A204.1 (cell line): ENCODE data around the gene SRGAP2C.
"Not testable (repeated sequence)": the region's sequence is repeated elsewhere in the genome, so short reads cannot be mapped to it uniquely, and the experiment has no call there.

Experiments used
- FAIRE-seq: peaks from 2 replicates; lab custom pipeline; 2012; peaks lifted over from hg19 to GRCh38; lab: Jason Lieb, UNC

Gene SRGAP2C

DNA sequence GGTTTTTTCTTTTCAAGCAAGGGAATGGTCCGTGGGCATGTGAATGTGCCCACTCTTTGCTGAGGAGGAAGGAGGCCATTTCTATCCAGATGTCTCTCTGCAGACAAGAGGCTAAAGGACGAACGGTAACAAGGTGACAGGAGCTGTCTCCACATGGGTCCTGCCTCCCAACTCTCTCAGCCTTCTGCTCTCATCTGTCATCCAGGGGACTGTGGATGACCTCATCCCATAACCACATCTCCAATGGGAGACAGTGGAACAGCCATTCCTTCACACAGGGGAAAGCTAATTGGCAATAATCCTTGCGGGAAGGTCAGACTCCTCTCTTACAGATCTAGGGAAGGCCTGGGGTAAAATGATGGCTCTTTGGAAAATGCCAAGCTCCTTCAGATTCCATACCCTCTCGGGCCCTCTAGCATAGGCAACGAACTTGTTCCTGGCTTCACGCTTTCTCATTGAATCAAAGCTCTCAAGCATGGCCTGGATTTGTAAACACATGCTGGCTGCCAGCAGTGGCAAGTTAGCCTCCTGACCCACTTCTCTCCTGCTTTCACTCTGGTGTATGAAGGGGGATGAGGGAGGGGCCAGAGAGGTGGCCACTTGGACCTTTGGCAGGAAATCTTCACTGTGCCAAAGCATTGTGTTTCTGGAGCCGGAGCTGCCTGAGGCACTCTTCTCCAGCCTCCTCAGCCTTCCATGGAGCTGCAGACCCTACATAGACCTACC is 201.0 kb downstream of the SRGAP2C start:
- not testable (repeated sequence) for FAIRE-seq

DNA sequence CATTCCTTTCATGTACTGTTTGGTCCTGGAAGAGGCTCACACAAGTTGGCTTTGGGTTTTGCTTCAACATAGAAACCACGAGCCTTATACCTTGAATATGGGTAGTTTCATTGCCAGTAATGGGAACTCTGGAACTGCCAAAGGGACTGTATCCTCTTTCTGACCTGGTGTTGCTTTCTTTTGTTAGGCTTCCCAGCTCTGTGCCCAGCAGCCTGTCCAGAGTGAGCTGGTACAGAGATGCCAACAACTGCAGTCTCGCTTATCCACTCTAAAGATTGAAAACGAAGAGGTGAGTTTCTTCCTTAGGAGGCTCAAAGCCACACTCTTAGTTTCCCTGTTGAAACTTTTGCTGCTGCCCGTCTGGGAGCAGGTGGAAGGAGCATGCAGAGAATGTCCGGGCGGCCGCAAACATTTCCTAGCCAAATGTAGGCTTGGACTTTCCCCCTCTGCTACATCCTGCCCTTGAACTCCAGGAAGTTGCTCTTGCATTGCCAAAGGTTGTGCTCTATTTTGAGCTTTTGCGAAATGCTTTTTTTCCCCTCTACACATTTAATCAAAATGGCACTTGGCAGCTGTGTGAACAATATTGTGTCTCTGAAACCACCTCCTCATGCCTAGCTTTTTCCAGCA is 201.7 kb downstream of the SRGAP2C start:
- FAIRE-seq: not testable (repeated sequence)

DNA sequence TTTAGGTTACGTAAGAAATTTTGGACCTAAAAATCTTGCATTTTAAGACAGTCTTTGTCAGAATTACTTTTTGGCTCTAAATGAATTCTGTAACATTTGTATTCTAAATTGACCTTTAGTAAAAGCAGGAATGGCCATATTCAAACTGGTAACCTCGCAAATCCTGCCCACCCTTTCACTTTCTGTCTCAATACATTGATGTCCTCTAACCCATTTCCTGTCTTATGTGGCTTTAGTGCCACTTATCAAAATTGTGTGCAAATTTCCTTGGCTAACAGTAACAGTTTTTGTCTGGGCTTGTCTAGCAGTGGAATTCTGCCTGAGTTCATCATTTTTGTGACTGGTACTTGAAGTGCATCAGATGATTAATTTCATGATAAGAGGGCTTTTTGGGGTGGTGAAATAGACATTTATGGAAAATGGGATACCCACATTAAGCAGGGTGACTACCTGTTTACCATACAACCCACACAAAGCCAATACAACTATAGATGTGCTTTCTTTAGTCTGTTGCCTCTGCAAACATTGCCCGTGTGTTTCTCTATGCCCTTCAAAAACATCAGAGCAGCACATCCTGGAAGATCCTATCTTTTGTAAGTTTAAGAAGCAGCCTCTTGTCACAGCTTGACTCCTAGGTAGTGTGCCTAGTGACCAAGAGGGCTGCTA is 205.3 kb downstream of the SRGAP2C start:
- FAIRE-seq: not testable (repeated sequence)

DNA sequence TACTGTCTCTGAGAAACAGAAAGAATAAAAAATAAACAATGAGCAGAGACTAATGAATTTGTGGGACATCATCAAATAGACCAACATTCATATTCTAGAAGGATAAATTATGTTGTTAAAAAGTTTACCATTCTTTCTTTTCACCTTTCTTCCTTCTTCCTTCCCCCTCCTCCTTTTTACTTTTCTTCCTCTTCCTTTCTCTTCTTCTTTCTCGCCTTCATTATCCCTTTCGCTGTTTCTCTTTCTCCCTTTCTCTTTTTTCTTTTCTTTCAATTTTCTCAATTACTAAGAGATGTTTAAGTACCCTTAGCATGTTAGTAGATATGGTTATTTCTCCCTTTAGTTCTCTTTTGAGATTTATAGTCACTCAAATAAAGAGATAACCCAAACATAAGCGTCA is 207.4 kb downstream of the SRGAP2C start:
- FAIRE-seq: not testable (repeated sequence)

DNA sequence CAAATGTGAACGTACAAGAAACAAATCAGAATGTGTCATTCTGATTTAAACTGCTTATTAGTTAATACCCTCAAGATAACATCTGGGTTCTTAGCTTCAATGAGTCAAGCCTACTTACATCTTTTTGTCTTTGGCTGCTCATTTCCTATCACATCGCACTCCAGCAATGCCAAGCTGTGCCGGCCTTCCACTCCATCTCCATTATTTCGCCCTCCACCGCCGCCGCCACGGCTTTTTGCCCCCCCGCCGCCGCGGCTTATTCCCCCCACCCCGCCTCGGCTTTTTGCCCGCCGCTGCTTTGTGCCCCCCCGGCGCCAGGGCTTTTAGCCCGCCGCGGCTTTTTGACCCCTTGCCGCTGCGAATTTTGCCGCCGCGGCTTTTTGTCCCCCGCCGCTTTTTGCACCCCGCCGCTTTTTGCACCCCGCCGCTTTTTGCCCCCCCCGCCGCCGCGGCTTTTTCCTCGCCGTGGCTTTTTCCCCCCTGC is 211.0 kb downstream of the SRGAP2C start:
- not testable (repeated sequence) for FAIRE-seq

DNA sequence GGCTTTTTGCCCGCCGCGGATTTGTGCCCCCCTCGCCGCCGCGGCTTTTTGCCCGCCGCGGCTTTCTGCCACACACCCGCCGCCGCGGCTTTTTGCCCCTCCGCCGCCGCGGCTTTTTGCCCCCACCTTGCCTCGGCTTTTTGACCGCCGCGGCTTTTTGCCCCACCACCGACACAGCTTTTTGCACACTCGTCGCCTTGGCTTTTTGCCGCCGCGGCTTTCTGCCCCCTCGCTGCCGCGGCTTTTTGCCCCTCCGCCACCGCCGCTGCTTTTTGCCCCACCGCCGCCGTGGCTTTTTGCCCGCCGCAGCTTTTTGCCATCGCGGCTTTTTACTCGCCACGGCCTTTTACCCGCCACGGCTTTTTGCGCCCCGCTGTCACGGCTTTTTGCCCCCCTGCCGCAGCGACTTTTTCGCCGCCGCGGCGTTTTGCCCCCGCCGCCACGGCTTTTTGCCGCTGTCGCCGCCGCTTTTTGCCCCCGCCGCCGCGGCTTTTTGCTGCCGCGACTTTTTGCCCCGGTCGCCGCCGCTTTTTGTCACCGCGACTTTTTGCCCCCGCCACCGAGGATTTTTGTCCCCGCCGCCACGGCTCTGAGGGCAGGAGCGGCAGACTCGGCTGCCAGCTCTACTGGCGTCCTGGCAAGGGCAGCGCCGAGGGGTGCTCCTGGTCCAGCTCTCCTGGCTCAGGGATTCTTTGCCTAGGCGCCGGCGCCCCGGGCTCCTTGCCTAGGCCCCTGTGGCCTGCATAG is 211.7 kb downstream of the SRGAP2C start:
- FAIRE-seq: not testable (repeated sequence)

DNA sequence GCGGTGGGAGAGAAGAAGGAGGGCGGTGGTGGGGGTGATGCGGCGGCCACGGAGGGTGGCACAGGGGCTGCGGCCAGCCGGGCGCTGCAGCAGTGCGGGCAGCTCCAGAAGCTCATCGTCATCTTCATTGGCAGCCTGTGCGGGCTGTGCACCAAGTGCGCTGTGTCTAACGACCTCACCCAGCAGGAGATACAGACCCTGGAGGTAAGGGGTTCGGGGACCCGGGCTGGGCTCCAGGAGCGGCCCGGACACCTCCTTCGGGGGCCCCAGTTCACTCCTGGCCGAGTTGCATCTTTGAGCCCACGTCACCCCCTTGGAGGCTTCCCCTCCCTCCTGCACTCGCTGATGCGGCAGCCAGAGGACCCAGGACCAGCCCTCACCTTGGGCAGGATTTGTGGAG is 212.3 kb downstream of the SRGAP2C start:
- not testable (repeated sequence) for FAIRE-seq

DNA sequence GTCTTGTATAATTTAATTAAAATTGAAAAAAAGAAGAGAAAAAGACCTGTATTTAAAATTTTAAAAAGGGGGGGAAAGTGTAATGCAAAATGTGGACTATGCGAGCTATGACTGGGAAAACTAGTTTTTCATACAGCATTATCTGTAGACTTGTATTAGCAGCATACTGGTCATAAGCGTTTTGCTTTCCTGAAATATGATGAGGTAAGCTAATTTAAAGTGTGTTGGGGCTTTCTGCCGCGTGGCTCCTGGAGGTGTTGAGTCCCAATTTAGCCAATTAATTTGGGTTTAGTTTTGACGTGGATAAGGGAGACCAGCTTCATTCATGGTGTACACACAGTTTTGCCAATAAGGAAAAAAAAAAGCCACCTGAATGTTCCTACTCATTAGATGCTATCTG is 214.4 kb downstream of the SRGAP2C start:
- not testable (repeated sequence) for FAIRE-seq

DNA sequence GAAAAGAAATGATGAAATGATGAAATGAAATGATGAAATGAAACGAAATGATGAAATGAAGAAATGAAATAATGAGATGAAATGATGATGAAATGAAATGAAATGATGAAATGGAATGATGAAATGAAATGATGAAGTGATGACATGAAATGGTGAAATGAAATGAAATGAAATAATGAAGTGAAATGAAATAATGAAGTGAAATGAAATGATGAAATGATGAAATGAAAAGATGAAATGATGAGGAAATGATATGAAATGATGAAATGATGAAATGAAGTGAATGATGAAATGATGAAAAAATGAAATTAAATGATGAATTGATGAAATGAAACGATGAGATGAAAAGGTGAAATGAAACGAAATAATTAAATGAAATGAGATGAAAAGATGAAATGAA is 215.3 kb downstream of the SRGAP2C start:
- not testable (repeated sequence) for FAIRE-seq

DNA sequence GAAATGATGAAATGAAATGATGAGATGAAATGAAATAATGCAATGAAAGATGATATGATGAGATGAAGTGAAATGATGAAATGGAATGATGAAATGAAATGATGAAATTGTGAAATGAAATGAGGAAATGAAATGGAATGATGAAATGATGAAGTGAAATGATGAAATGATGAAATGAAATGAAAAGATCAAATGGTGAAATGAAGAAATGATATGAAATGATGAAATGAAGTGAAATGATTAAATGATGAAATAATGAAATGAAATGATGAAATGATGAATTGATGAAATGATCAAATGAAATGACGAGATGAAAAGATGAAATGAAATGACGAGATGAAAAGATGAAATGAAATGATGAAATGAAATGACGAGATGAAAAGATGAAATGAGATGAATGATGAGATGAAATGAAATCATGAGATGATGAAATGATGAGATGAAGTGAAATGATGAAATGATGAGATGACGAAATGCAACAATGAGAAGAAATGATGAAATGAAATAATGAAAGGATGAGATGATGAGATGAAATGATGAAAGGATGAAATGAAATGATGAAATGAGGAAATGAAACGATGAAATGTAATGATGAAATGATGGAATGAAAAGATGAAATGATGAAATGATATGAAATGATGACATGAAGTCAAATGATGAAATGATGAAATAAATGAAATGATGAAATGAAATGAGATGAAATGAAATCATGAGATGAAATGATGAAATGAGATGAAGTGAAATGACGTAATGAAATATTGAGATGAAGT is 216.0 kb downstream of the SRGAP2C start:
- FAIRE-seq: not testable (repeated sequence)

DNA sequence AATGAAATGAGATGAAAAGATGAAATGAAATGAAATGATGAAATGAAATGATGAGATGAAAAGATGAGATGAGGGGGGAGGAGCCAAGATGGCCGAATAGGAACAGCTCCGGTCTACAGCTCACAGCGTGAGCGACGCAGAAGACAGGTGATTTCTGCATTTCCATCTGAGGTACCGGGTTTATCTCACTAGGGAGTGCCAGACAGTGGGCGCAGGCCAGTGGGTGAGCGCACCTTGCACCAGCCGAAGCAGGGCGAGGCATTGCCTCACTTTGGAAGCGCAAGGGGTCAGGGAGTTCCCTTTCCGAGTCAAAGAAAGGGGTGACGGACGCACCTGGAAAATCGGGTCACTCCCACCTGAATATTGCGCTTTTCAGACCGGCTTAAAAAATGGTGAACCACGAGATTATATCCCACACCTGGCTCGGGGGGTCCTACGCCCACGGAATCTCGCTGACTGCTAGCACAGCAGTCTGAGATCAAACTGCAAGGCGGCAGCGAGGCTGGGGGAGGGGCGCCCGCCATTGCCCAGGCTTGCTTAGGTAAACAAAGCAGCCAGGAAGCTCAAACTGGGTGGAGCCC is 216.7 kb downstream of the SRGAP2C start:
- FAIRE-seq: not testable (repeated sequence)

DNA sequence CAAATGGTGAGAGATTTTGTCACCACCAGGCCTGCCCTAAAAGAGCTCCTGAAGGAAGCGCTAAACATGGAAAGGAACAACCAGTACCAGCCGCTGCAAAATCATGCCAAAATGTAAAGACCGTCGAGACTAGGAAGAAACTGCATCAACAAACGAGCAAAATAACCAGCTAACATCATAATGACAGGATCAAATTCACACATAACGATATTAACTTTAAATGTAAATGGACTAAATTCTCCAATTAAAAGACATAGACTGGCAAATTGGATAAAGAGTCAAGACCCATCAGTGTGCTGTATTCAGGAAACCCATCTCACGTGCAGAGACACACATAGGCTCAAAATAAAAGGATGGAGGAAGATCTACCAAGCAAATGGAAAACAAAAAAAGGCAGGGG is 218.5 kb downstream of the SRGAP2C start:
- FAIRE-seq: not testable (repeated sequence)

DNA sequence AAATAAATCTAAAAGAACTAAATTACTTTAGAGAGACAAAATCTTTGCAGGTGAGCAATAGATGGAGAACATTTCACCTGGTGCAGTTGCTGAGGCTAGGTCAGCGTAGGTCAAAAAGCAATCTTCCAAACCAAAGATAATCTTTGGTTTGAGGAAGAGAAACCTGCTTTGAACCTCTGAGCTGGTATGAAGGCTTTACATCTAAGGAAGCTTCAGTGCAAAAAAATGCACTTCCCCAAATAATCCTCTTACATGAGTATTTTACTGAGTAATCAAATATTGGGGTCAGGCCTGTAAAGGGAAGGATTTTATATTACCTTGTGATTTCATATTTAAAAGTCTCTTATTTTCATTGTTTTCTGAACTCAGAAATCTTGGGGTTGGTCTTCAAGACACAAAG is 223.6 kb downstream of the SRGAP2C start:
- no peak for FAIRE-seq

DNA sequence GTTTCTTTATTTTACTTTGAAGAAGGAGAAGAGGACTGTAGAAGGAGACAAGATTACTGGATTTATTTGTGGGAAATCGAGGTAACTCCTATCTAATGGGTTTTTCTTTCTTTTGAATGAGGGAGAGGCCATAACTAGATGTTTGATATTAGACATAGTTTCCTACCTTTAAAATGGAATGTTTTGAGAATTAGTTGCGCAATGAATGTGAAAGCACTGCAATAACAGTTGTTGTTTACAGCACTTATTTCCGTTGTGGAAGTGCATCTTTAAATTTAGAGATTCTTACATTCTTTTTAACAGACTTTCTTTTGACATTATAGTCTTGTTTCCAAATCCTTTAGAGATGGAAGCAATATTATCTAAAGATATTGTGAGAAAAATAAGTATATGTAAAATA is 229.0 kb downstream of the SRGAP2C start:
- FAIRE-seq: peak; percentile 40

DNA sequence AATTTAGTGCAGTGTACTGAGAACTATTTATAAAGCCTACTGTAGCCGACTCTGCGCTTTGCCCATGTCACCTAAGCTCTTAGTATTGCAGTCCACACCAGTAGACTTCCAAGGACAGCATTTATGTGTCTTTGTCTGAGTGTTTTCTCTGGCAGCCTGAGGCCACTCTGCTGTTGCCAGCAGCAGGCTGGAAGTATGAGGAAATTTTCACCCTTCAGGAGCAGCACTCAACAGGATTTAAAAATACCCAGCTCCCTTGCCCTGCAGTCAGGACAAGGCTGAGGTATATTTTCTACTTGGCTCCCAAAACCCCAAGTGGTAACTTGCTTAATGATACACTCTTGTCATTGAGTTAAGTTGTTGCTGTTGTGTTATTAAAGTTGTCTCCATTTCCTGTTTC is 230.1 kb downstream of the SRGAP2C start:
- no peak for FAIRE-seq

DNA sequence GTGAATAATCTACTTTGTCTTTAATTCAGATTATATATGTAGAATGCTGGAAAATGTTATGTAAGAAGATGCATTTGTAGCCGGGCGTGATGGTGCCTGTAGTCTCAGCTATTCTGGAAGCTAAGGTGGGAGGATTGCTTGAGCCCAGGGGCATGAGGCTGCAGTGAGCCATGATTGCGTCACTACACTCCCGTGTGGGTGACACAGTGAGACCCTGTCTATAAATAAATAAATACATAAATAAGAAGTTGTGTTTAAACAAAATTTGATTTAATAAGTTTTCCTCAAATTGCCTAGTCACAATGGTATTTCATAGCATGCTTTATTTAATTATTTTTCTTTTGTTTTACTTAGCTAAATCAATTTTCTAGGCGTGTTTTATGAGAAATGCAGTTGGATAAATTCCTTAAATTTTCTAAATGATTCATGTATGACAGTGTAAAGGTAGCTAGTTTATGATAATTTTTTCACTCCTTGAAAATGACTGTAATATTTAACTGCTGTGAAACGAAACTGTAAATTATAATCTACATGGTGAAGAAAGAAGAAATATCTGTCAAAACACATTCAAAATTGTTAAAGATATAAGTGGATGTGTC is 232.6 kb downstream of the SRGAP2C start:
- FAIRE-seq: peak; percentile 74

DNA sequence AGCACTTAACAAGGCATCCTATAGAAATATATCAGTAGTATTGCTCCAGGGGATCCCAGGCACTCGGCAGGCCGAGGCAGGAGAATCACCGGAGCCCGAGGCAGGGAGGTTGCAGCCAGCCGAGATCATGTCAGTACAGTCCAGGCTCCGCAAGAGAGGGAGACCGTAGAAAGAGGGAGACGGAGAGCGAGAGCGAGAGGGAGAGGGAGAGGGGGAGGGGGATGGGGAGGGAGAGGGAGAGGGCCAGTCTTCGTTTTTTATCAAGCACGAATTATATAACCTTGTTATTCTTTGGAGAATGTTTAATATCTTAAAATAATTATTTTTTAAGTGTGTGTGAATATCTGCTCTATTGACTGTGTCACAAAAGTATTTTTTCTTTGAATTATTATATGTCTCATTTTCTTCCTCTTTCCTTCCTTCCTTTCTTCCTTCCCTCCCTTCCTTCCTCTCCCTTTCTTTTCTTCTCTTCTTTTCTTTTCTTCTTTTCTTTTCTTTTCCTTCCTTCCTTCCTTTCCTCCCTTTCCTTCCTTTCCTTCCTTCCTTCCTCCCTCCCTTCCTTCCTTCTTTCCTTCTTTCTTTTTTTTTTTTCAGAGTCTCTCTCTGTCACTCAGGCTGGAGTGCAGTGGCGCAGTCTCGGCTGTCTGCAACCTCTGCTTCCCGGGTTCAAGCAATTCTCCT is 233.7 kb downstream of the SRGAP2C start:
- FAIRE-seq: no peak

DNA sequence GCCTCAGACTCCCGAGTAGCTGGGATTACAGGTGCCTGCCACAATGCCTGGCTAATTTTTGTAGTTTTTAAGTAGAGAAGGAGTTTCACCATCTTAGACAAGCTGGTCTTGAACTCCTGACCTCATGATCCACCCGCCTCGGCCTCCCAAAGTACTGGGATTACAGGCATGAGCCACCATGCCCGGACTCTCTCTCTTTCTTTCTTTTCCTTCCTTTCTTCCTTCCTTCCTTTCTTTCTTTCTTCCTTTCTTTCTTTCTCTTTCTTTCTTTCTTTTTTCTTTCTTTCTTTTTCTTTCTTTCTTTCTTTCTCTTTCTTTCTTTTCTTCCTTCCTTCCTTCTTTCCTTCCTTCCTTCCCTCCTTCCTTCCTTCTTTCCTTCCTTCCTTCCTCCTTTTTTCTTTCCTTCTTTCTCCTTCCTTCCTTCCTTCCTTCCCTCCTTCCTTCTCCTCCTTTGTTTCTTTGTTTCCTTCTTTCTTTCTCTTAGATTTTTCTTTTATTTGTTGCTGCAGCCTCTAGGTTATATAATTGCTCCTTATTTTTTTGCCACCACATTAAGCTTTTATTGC is 234.4 kb downstream of the SRGAP2C start:
- not testable (repeated sequence) for FAIRE-seq

DNA sequence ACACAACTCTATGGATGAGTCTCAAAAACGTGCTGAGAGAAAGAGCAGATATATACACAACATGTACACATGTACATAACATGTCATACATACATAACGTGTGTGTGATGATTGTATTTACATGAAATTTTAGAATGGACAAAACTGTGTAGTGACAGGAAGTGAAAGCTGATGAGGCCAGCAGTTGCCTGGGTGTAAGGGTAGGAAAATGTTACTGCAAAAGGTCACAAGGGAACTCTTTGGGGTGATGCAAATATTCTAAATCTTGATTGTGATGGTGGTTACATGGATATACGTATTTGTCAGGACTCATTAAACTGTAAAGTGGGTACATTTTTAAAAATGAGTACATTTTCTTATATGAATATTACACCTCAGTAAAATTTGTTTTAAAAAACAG is 236.7 kb downstream of the SRGAP2C start:
- FAIRE-seq: peak; percentile 16

DNA sequence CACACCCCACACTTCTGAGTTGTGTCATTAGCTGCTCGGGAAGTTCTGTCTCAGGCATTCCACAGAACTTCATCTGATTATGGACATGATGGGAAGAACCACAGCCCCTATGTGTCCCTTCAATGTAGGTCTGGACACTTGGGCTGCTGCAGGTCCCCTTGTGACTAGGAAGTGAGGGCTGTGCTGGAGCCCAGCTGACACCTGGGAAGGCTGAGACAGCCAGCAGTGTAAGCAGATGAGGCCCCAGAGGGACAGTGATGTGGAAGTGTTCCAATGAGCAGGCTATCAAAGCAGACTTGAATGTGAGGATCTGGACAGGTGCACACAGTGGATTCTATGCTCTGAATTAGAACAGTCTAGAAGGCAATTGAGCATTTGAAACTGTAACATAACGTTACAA is 239.2 kb downstream of the SRGAP2C start:
- not testable (repeated sequence) for FAIRE-seq
